Testis (tissue), 2 donors: ENCODE data around the gene SETD7.

ENCODE experiments used
- POLR2A ChIP-seq: fragments of 450-650 bp; IDR thresholded peaks from one replicate; pipeline ENCODE4 v1.6.1; 2017; ENCODE audit warnings: antibody characterized with exemption, mild to moderate bottlenecking, moderate library complexity
- TF ChIP-seq, protein P1 (sequence below), 3 experiments: fragments of 450-650 bp in 2 of 3; fragments of 200-600 bp in 1 of 3; sonication (generic) in 1 of 3; IDR thresholded peaks; one replicate each; pipeline ENCODE4 v1.5.1; 2016 to 2019; ENCODE audit warnings: antibody characterized with exemption in 3 of 3, mild to moderate bottlenecking in 2 of 3, moderate library complexity in 1 of 3

GRCh38 chr4:139568206-139568955, 12.4 kb upstream of the SETD7 start:
- TF ChIP-seq, protein P1, sequence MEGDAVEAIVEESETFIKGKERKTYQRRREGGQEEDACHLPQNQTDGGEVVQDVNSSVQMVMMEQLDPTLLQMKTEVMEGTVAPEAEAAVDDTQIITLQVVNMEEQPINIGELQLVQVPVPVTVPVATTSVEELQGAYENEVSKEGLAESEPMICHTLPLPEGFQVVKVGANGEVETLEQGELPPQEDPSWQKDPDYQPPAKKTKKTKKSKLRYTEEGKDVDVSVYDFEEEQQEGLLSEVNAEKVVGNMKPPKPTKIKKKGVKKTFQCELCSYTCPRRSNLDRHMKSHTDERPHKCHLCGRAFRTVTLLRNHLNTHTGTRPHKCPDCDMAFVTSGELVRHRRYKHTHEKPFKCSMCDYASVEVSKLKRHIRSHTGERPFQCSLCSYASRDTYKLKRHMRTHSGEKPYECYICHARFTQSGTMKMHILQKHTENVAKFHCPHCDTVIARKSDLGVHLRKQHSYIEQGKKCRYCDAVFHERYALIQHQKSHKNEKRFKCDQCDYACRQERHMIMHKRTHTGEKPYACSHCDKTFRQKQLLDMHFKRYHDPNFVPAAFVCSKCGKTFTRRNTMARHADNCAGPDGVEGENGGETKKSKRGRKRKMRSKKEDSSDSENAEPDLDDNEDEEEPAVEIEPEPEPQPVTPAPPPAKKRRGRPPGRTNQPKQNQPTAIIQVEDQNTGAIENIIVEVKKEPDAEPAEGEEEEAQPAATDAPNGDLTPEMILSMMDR (IDR thresholded peaks at IDR 0.05), result no peak
- TF ChIP-seq POLR2A, result no peak
